Measurements from ENCODE around the gene BAD. TPM values are rescaled to one million over a fixed set of nuclear protein-coding genes. Genes with fewer than 3 reads are reported as not detected.

The BAD gene
- total RNA-seq, 6 experiments from 2014 or later, result 22.0 to 53.8 (median 26.0) TPM

- no peaks in the 10 kb centered on the region for H3K36me3 ChIP-seq
- intact Hi-C loops (cut with DNase I), result no loop called here
- WGBS (ENCODE audit: insufficient coverage, low coverage, low lambda C conversion rate, missing lambda C conversion rate), result 0% methylated on average over 4 of the region's 34 CpGs
These were observed 15.4 kb downstream of the BAD start for GRCh38 chr11:64268893-64269539.

GRCh38 chr11:64268025-64268892 is 16.2 kb downstream of the BAD start:
- ATAC-seq, result no peak
- TF ChIP-seq CTCF (IDR thresholded peaks at IDR 0.05), result no peak
- no peak for TF ChIP-seq POLR2A (IDR thresholded peaks at IDR 0.05)
- WGBS (ENCODE audit: insufficient coverage, low coverage, low lambda C conversion rate, missing lambda C conversion rate), result 36% methylated on average over 10 of the region's 23 CpGs
- Histone ChIP-seq H3K27ac (peak overlapping the region; percentile 91 to 92 (median 91)), H3K4me3 (peak overlapping the region in 1 of 3 donors; percentile 81), H3K36me3 (no peaks in the 10 kb centered on the region), H3K9me3 (no peaks in the 10 kb centered on the region), H3K4me1 (peaks cover 0 to 28% (median 14%) of the 10 kb centered on the region in 4 donors), H3K27me3 (no peaks in the 10 kb centered on the region)
- intact Hi-C loops (cut with DNase I), result no loop called here
- peak in 2 of 3 donors; percentile 66 to 70 for DNase-seq

More at GRCh38 chr11:64268893-64269539, 15.4 kb downstream of the BAD start:
- H3K4me3 ChIP-seq, result peak overlapping the region; percentile 81 to 94 (median 92)
- H3K27me3 ChIP-seq, result no peaks in the 10 kb centered on the region
- H3K27ac ChIP-seq, result peak overlapping the region; percentile 91 to 92 (median 91)
- DNase-seq (peak; percentile 71 to 78 (median 71)), ATAC-seq (peak; percentile 2 to 15 (median 3))
- peaks cover 0 to 33% (median 17%) of the 10 kb centered on the region in 4 donors for H3K4me1 ChIP-seq
- no peak for TF ChIP-seq CTCF (IDR thresholded peaks at IDR 0.05)
- TF ChIP-seq POLR2A (IDR thresholded peaks at IDR 0.05), result no peak
- H3K9me3 ChIP-seq, result no peaks in the 10 kb centered on the region

DNA sequence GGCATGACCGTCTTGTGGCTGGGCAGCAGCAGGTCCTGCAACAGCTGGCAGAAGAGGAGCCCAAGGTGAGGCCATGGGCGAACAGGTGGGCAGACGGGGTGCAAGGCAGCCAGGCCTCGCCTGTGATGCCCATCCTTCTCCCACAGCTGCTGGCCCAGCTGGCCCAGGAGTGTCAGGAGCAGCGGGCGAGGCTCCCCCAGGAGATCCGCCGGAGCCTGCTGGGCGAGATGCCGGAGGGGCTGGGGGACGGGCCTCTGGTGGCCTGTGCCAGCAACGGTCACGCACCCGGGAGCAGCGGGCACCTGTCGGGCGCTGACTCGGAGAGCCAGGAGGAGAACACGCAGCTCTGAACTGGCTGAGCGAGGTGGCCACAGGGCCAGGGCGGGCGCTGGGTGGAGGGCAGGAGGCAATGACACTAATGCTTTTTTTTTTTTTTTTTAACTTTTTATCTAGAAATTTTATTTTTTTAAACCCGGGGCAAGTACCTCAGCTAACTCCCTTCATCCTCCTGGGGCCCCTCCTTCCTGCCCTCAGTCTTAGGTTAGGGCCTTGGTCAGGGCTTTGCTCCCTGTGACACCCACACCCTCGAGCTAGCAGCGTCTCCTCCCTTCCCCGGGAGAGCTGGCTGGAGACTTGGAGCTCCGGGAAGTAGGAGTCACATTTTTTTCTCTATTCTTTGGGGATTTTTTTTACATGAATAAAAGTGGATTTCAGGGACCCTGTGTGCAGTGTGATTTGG is 17.1 kb downstream of the BAD start:
- intact Hi-C loops (cut with DNase I), result no loop called here
- TF ChIP-seq POLR2A (IDR thresholded peaks at IDR 0.05) (no peak), CTCF (IDR thresholded peaks at IDR 0.05) (no peak)
- H3K36me3 ChIP-seq, result no peaks in the 10 kb centered on the region
- no peak overlapping the region for H3K4me3 ChIP-seq
- H3K4me1 ChIP-seq, result peaks cover 0 to 20% (median 10%) of the 10 kb centered on the region in 4 donors
- DNase-seq (peak in 1 of 3 donors; percentile 45), ATAC-seq (no peak)
- H3K27me3 ChIP-seq, result no peaks in the 10 kb centered on the region
- H3K27ac ChIP-seq, result peak overlapping the region in 1 of 3 donors; percentile 91
- H3K9me3 ChIP-seq, result no peaks in the 10 kb centered on the region
- 71% methylated on average over 4 of the region's 27 CpGs for WGBS (ENCODE audit: insufficient coverage, low coverage, low lambda C conversion rate, missing lambda C conversion rate)

DNA sequence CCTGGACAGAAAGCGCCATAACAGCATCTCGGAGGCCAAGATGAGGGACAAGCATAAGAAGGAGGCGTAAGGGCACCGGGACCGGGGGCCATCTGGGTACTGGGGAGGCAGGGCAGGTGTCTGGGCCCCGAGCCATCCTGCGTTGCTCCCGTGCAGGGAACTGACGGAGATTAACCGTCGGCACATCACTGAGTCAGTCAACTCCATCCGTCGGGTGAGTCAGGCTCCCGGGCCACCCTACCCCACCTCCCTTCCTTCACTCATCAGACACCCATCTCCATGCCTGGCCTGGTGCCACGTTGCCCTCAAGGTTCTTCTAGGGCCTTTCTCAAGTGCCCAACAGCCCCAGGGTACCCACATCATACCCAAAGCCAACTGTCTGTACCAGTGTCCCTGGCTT is 18.1 kb downstream of the BAD start:
- H3K27ac ChIP-seq, result no peak overlapping the region
- intact Hi-C loops (cut with DNase I), result no loop called here
- DNase-seq (no peak), ATAC-seq (no peak)
- peaks cover 0 to 11% (median 7%) of the 10 kb centered on the region in 4 donors for H3K4me1 ChIP-seq
- TF ChIP-seq CTCF (IDR thresholded peaks at IDR 0.05) (no peak), POLR2A (IDR thresholded peaks at IDR 0.05) (no peak)
- H3K27me3 ChIP-seq, result no peaks in the 10 kb centered on the region
- no peaks in the 10 kb centered on the region for H3K9me3 ChIP-seq
- no CpG with 5 or more reads among the region's 15 CpGs for WGBS (ENCODE audit: insufficient coverage, low coverage, low lambda C conversion rate, missing lambda C conversion rate)
- no peak overlapping the region for H3K4me3 ChIP-seq
- H3K36me3 ChIP-seq, result no peaks in the 10 kb centered on the region

Measured in right lobe of liver (tissue), 6 donors.